Measurements from ENCODE around the gene MCHR1.

Gene MCHR1

DNA sequence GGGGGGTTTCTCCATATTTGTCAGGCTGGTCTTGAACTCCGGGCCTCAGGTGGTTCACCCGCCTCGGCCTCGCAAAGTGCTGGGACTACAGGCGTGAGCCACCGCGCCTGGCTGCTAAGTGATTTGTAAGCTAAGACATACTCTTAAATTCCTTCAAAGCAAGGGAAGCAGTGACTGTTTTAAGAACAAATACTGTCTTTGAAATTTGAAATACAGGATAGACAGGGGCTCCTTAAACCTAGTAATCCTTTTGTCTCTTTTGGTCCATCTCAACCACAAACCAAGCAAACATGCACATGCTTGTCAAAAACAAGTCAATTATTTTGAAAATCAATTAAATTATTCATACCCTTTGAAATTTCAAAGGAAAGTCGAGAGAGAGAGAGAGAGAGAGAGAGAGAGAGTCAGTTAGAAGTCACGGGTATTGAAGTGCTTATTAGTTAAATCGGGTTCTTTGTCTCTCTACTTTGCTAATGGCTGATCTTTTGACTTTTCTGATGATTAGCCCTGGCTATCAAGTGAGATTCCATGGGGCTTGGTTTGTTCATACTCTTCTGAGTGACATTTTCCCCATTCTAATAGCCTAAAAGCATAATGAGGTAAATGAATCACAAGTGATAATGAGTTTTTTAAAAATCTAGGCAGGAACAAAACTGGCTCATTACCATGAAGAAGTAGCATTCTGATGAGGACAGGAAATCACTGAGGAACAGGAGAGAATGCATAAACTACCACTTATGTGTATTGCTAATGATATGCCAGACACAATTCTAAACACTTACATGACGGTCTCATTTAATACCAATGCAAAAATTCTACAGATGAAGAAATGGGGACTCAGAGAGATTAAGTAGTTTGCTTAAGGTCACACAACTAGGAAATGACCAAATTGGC, 48.0 kb downstream of the MCHR1 start:
- no peak for DNase-seq (ENCODE audit: low read depth, low spot score)

DNA sequence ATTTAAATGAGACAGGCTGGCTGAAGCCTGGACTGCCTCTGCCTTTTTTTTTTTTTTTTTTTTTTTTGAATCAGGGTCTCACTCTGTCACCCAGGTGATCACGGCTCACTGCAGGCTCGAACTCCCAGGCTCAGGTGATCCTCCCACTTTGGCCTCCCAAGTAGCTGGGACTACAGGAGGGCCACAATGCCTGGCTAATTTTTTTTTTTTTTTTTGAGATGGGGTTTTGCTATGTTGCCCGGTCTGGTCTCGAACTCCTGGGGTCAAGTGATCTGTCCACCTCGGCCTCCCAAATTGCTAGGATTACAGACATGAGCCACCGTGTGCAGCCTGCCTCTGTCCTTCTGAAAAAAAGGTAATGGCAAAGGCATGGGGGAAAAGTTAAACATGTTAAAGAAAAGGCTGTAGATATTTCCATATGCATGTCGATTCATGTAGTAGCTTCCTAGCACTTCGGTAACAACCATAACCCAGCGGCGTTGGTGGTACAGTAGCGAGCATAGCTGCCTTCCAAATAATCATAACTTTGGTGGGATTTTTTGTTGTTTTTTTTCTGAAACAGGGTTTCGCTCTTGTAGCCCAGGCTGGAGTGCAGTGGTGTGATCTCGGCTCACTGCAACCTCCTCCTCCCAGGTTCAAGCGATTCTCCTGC, 48.8 kb downstream of the MCHR1 start:
- DNase-seq (ENCODE audit: low read depth, low spot score): no peak

DNA sequence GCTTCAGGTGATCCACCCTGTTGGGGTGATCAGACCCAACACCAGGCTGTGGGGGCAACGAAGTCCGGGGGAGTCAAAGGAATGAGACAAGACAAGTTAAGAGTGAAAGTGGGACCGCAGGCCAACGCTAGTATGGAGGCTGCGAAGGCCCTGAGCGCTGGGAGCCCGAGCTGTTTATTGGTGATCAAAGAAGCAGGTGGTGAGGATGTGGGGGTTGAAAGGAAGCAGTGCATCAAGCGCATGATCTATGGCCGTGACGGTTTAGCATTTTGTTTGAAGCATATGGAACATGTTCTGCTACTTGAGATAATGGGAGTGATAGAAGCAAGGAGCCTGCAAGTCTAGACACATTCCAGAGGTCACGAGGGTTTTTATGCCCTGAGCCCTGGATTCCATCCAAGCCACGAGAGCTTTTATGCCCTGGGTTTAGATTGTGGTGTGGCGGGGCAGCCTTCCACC, 49.5 kb downstream of the MCHR1 start:
- no peak for DNase-seq (ENCODE audit: low read depth, low spot score)

DNA sequence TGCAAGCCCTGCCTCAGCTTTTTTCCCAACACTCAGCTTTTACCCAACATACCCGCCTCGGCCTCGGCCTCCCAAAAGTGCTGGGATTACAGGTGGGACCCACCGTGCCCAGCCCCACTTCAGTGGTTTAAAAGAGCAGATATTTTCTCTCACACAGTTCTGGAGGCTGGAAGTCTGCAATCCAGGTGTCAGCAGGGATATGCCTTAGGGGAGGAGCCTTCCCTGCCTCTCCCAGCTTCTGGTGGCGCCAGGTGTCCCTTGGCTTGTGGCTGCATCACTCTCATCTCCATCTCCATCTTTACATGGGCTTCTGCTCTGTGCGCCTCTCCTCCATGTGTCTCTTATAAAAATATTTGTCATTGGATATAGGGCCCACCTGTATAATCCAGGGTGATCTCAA, 50.0 kb downstream of the MCHR1 start:
- no peak for DNase-seq (ENCODE audit: low read depth, low spot score)

Measured in iPS DF 19.7 (cell line).